ENCODE data around the gene SLC14A1.
A peak's percentile ranks its signal among the peaks of the same experiment; 100 is the strongest.

DNA sequence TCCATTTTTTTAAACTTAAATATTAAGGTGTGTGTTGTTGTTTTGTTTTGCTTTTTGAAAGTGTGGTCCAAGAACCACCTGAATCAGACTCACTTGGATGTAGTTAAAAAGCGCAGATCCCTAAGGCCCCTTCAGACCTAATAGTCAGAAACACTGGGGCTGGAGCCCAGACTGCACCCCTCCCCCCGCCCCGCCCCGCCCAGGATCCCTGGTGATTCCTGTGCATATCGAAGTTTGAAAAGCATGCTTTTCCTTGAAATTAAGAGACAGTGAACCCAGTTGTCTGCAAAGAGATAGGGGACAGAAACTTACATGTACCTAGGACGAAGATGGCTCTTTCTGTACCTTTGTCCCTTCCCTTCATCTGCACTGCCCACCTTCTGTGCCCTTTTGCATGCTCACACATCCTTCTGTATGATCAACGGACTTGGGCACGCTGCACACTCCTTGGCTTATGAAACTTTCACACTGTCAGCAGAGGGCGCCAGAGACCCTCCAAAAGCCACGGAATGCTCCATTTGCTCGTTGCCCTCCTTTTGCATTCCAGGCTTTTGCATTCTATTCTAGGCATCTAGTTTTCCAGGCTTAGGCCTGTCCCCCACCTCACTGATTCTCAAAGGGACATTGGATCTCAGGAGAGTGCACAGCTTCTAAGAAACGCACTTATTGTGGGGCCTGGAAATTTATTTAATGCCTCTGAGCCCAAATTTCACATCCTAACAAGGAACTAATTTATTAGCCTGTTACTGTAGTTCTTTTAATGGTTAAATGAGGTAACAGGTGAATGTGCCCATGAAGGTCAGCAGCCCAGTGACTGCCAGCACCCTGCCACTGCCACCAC is 32.8 kb upstream of the SLC14A1 start:
- TF ChIP-seq, protein P1, sequence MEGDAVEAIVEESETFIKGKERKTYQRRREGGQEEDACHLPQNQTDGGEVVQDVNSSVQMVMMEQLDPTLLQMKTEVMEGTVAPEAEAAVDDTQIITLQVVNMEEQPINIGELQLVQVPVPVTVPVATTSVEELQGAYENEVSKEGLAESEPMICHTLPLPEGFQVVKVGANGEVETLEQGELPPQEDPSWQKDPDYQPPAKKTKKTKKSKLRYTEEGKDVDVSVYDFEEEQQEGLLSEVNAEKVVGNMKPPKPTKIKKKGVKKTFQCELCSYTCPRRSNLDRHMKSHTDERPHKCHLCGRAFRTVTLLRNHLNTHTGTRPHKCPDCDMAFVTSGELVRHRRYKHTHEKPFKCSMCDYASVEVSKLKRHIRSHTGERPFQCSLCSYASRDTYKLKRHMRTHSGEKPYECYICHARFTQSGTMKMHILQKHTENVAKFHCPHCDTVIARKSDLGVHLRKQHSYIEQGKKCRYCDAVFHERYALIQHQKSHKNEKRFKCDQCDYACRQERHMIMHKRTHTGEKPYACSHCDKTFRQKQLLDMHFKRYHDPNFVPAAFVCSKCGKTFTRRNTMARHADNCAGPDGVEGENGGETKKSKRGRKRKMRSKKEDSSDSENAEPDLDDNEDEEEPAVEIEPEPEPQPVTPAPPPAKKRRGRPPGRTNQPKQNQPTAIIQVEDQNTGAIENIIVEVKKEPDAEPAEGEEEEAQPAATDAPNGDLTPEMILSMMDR (IDR thresholded peaks at IDR 0.05; ENCODE audit: poor library complexity, severe bottlenecking) = peak; percentile 80
- TF ChIP-seq POLR2AphosphoS5 (IDR thresholded peaks at IDR 0.05) = no peak
- TF ChIP-seq, protein P2, sequence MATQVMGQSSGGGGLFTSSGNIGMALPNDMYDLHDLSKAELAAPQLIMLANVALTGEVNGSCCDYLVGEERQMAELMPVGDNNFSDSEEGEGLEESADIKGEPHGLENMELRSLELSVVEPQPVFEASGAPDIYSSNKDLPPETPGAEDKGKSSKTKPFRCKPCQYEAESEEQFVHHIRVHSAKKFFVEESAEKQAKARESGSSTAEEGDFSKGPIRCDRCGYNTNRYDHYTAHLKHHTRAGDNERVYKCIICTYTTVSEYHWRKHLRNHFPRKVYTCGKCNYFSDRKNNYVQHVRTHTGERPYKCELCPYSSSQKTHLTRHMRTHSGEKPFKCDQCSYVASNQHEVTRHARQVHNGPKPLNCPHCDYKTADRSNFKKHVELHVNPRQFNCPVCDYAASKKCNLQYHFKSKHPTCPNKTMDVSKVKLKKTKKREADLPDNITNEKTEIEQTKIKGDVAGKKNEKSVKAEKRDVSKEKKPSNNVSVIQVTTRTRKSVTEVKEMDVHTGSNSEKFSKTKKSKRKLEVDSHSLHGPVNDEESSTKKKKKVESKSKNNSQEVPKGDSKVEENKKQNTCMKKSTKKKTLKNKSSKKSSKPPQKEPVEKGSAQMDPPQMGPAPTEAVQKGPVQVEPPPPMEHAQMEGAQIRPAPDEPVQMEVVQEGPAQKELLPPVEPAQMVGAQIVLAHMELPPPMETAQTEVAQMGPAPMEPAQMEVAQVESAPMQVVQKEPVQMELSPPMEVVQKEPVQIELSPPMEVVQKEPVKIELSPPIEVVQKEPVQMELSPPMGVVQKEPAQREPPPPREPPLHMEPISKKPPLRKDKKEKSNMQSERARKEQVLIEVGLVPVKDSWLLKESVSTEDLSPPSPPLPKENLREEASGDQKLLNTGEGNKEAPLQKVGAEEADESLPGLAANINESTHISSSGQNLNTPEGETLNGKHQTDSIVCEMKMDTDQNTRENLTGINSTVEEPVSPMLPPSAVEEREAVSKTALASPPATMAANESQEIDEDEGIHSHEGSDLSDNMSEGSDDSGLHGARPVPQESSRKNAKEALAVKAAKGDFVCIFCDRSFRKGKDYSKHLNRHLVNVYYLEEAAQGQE (IDR thresholded peaks at IDR 0.05; ENCODE audit: borderline replicate concordance) = no peak
- no peak for TF ChIP-seq EP300 (conservative IDR thresholded peaks at IDR 0.05; ENCODE audit: poor library complexity, severe bottlenecking)
- no peak for TF ChIP-seq EZH2 (IDR thresholded peaks at IDR 0.05; ENCODE audit: borderline replicate concordance, insufficient read depth, low read length, poor library complexity, severe bottlenecking)
- no peak for TF ChIP-seq MXI1 (conservative IDR thresholded peaks at IDR 0.05; ENCODE audit: poor library complexity, severe bottlenecking)

All from neural cell (in vitro differentiated cells).